ENCODE data around the gene MSRB3. TPM values are rescaled to one million over a fixed set of nuclear protein-coding genes. Genes with fewer than 3 reads are reported as not detected.

MSRB3 gene
- polyA plus RNA-seq, 1 of the 3 experiments (the other 2 are of a cell fraction): 24.3 TPM

DNA sequence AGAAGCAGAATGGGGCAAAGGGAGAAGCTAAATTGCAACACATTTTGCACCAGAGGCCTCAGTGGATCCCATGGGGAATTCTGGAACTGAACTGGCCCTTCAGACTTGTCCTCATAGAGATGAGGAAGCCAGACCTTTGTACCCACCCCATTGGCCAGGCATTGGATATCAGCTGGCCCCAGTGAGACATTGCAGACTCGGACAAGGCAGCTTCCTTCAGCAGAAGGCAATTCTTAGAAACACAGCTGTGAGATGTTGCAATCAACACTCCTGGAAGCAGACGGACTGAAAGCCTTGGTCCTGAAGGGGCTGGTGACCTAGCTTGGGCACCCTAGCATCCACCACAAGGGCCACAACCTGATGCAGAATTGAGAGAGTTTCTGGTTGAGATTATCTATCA lies 218.1 kb downstream of the MSRB3 start:
- ChIA-PET POLR2A (no interaction called here), CTCF (no interaction called here)
- DNase-seq: no peak
- Histone ChIP-seq H3K27ac (ENCODE audit: low read depth in 2 of 2, low read length in 1 of 2) (no peak overlapping the region), H3K36me3 (replicated peaks in 1 of 2; ENCODE audit: control insufficient read depth in 1 of 2, insufficient read depth in 2 of 2, low read length in 1 of 2) (peaks cover 0 to 4% of the 10 kb centered on the region in 2 experiments), H3K4me3 (ENCODE audit: low read depth in 2 of 2, low read length in 1 of 2) (no peak overlapping the region), H2AFZ (ENCODE audit: low read depth) (no peak overlapping the region), H3K4me2 (no peak overlapping the region), H3K9me3 (no peaks in the 10 kb centered on the region), H3K9ac (no peak overlapping the region), H3K9me2 (no peaks in the 10 kb centered on the region), H3K79me2 (ENCODE audit: insufficient read depth) (no peaks in the 10 kb centered on the region), H4K20me1 (ENCODE audit: insufficient read depth) (no peaks in the 10 kb centered on the region), H3F3A (replicated peaks; ENCODE audit: insufficient read depth) (peaks cover 17% of the 10 kb centered on the region), H3K4me1 (ENCODE audit: control insufficient read depth in 1 of 2, insufficient read depth in 2 of 2, low read depth in 1 of 2, low read length in 1 of 2) (peaks cover 0 to 28% of the 10 kb centered on the region in 2 experiments), H3K27me3 (ENCODE audit: insufficient read depth) (no peaks in the 10 kb centered on the region)
- WGBS (ENCODE audit: low lambda C conversion rate): 46% methylated on average over 2 of the region's 2 CpGs
- no peak for TF ChIP-seq GATA2 (CRISPR knock-in tag; IDR thresholded peaks at IDR 0.05)
- no peak for TF ChIP-seq FOSL2 (IDR thresholded peaks at IDR 0.05; ENCODE audit: borderline replicate concordance, low read depth)
- no peak for TF ChIP-seq TCF12 (IDR thresholded peaks at IDR 0.05)
- no peak for TF ChIP-seq FOXM1 (IDR thresholded peaks at IDR 0.05; ENCODE audit: low read depth)
- TF ChIP-seq MXI1 (IDR thresholded peaks at IDR 0.05; ENCODE audit: low read depth, low read length): no peak
- TF ChIP-seq, protein P1, sequence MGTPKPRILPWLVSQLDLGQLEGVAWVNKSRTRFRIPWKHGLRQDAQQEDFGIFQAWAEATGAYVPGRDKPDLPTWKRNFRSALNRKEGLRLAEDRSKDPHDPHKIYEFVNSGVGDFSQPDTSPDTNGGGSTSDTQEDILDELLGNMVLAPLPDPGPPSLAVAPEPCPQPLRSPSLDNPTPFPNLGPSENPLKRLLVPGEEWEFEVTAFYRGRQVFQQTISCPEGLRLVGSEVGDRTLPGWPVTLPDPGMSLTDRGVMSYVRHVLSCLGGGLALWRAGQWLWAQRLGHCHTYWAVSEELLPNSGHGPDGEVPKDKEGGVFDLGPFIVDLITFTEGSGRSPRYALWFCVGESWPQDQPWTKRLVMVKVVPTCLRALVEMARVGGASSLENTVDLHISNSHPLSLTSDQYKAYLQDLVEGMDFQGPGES (IDR thresholded peaks at IDR 0.05; ENCODE audit: low read depth, low read length): no peak
- no peak for TF ChIP-seq RAD21 (IDR thresholded peaks at IDR 0.05; ENCODE audit: low read length)
- TF ChIP-seq TEAD4 (IDR thresholded peaks at IDR 0.05; ENCODE audit: borderline replicate concordance, insufficient read depth): no peak
- no peak for TF ChIP-seq JUND (IDR thresholded peaks at IDR 0.05)
- TF ChIP-seq SMC3 (IDR thresholded peaks at IDR 0.05; ENCODE audit: low read depth, low read length): no peak
- no peak for TF ChIP-seq FOXJ3 (CRISPR knock-in tag; IDR thresholded peaks at IDR 0.05)
- TF ChIP-seq, protein P2, sequence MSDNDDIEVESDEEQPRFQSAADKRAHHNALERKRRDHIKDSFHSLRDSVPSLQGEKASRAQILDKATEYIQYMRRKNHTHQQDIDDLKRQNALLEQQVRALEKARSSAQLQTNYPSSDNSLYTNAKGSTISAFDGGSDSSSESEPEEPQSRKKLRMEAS (IDR thresholded peaks at IDR 0.05; ENCODE audit: low read depth): no peak
- TF ChIP-seq NRF1 (IDR thresholded peaks at IDR 0.05; ENCODE audit: low read depth, low read length): no peak
- no peak for TF ChIP-seq ELF1 (IDR thresholded peaks at IDR 0.05)

DNA sequence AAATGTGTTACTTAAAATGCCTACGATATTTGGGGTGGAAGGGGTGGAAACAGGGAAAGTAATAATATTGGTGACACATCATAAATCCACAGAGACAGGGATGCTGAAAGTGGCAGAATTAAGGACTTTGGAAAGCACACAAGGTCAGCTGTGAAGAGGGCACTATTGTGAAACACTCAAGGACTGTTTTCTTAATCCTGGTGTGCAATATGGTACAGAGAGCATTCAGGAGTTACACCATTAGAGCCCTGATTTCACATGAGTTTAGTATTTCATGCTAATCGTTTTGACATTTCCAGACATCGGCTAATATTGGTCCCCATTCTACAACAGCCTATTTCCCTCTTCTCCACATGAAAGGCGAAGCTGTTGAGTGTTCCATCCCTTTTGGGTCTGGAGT lies 219.2 kb downstream of the MSRB3 start:
- no peaks in the 10 kb centered on the region for H3K79me2 ChIP-seq (ENCODE audit: insufficient read depth)
- H3K4me2 ChIP-seq: no peak overlapping the region
- no peaks in the 10 kb centered on the region for H3K9me2 ChIP-seq
- no peaks in the 10 kb centered on the region for H3K9me3 ChIP-seq
- no peaks in the 10 kb centered on the region for H3K36me3 ChIP-seq (replicated peaks in 1 of 2; ENCODE audit: control insufficient read depth in 1 of 2, insufficient read depth in 2 of 2, low read length in 1 of 2)
- no peak overlapping the region for H2AFZ ChIP-seq (ENCODE audit: low read depth)
- H4K20me1 ChIP-seq (ENCODE audit: insufficient read depth): no peaks in the 10 kb centered on the region
- peaks cover 0 to 30% of the 10 kb centered on the region in 2 experiments for H3K4me1 ChIP-seq (ENCODE audit: control insufficient read depth in 1 of 2, insufficient read depth in 2 of 2, low read depth in 1 of 2, low read length in 1 of 2)
- no peak for DNase-seq
- no peak for TF ChIP-seq SIN3A (IDR thresholded peaks at IDR 0.05; ENCODE audit: borderline replicate concordance, low read depth, low read length)
- CTCF ChIA-PET: interaction anchor here (0.7 kb wide), 1 partner anchor 19 kb away, joined by 3 read pairs; no protein-coding TSS in a partner anchor
- H3K27me3 ChIP-seq (ENCODE audit: insufficient read depth): no peaks in the 10 kb centered on the region
- no peak overlapping the region for H3K4me3 ChIP-seq (ENCODE audit: low read depth in 2 of 2, low read length in 1 of 2)
- peaks cover 22% of the 10 kb centered on the region for H3F3A ChIP-seq (replicated peaks; ENCODE audit: insufficient read depth)
- WGBS (ENCODE audit: low lambda C conversion rate): 46% methylated on average over 4 of the region's 4 CpGs
- H3K9ac ChIP-seq: no peak overlapping the region
- H3K27ac ChIP-seq (ENCODE audit: low read depth in 2 of 2, low read length in 1 of 2): no peak overlapping the region
- POLR2A ChIA-PET: no interaction called here
